Measurements from ENCODE around the gene USF2.

The USF2 gene

DNA sequence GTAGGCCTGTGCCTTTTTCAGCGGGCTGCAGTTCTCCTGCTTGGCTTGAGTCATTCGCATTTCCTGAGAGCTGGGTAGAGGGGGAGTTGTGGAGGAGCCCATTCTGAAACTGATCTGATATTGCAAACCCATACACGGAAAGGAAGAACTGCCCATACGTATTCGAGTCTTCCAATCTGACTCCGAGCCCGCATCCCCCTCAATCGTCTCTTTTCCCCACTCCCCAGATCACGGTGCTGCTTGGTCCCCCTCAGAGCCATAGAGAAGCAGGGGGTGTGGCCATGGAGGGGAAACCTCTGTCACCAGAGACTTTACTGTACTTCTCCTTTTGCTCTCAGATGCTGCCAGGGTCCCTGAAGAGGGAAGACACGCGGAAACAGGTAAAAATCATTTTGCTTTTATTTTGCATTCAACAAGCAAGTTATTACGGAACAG is 60.1 kb downstream of the USF2 start, which contains the start of gene CD22:
CD22 (plus strand) TSS at position 337 of the 435 bp plus-strand sequence. CDS start 2,854 bp downstream, outside the sequence.
- no peak for DNase-seq

DNA sequence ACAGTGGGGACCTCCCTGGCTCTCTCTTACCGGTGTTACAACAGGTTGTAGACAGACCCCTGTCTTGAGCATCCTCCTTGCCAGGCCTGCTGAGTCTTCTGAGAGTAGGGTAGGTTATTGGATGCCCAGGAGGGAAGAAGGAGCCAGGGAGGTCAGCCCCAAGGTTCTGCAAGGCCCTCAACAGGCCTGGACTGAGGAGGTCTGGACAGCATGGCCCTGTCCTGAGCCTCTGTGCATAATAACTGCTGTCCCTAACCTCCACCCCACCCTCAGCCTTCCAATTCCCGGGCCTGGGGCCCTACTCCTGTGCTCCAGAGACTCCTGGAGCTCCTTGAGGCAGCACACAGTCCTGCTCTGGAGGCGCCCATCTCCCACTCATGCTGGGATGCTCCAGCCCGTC is 60.6 kb downstream of the USF2 start:
- no peak for DNase-seq

Data from amniotic stem cell (primary cell).